ENCODE results near the gene KCNJ9. TPM values are rescaled to one million over a fixed set of nuclear protein-coding genes. Genes with fewer than 3 reads are reported as not detected.

Gene KCNJ9
- total RNA-seq, 1 experiment from 2014 or later = 0.05 TPM

- POLR2A ChIA-PET = no interaction called here
- RAD21 ChIA-PET (ENCODE audit: low non-redundant PET in 1 of 2, low total read pairs in 2 of 2, uncharacterized antibody in 2 of 2, unreplicated experiment in 2 of 2) = no interaction called here
- ATAC-seq = no peak
Observed at GRCh38 chr1:160131803-160132565, 50.6 kb downstream of the KCNJ9 start.

GRCh38 chr1:160133990-160134770, 52.8 kb downstream of the KCNJ9 start:
- Histone ChIP-seq H3K4me3 (replicated peaks in 1 of 2; ENCODE audit: low read depth in 1 of 2, low read length in 2 of 2) (no peak overlapping the region), H3K9me3 (ENCODE audit: control insufficient read depth in 1 of 2, insufficient read depth in 1 of 2, low read depth in 1 of 2, low read length in 2 of 2) (no peaks in the 10 kb centered on the region), H3K36me3 (ENCODE audit: control insufficient read depth in 1 of 2, insufficient read depth in 2 of 2, low read length in 2 of 2) (no peaks in the 10 kb centered on the region), H3K79me2 (ENCODE audit: insufficient read depth, low read length) (no peaks in the 10 kb centered on the region), H4K20me1 (ENCODE audit: insufficient read depth) (no peaks in the 10 kb centered on the region), H3K4me2 (ENCODE audit: low read length) (no peak overlapping the region), H3K9ac (ENCODE audit: low read length) (no peak overlapping the region), H3K27ac (ENCODE audit: low read depth, low read length) (no peak overlapping the region), H3K27me3 (ENCODE audit: insufficient read depth, low read length) (no peaks in the 10 kb centered on the region), H3K9me2 (ENCODE audit: insufficient read depth) (no peaks in the 10 kb centered on the region), H2AFZ (ENCODE audit: low read depth, low read length, poor library complexity, severe bottlenecking) (no peak overlapping the region), H3K4me1 (ENCODE audit: control insufficient read depth in 1 of 2, insufficient read depth in 2 of 2, low read length in 2 of 2) (no peaks in the 10 kb centered on the region)
- RAD21 ChIA-PET (ENCODE audit: low non-redundant PET in 1 of 2, low total read pairs in 2 of 2, uncharacterized antibody in 2 of 2, unreplicated experiment in 2 of 2) = no interaction called here
- no TSS peak for BruUV-seq (replicated peaks)
- POLR2A ChIA-PET = no interaction called here
- no peak for DNase-seq (ENCODE audit: low read depth, low spot score)
- CTCF ChIA-PET = no interaction called here
- TF ChIP-seq CBX3 (IDR thresholded peaks at IDR 0.05; ENCODE audit: low read depth) (no peak), SRF (IDR thresholded peaks at IDR 0.05; ENCODE audit: low read depth) (no peak)
- intact Hi-C loops (cut with micrococcal nuclease) = no loop called here
- no peak for ATAC-seq

More at GRCh38 chr1:160131803-160132565, 50.6 kb downstream of the KCNJ9 start:
- DNase-seq (ENCODE audit: low read depth, low spot score) = no peak
- Histone ChIP-seq H2AFZ (ENCODE audit: low read depth, low read length, poor library complexity, severe bottlenecking) (no peak overlapping the region), H3K4me2 (ENCODE audit: low read length) (no peak overlapping the region), H3K36me3 (ENCODE audit: control insufficient read depth in 1 of 2, insufficient read depth in 2 of 2, low read length in 2 of 2) (no peaks in the 10 kb centered on the region), H3K9me3 (ENCODE audit: control insufficient read depth in 1 of 2, insufficient read depth in 1 of 2, low read depth in 1 of 2, low read length in 2 of 2) (no peaks in the 10 kb centered on the region), H3K27me3 (ENCODE audit: insufficient read depth, low read length) (no peaks in the 10 kb centered on the region), H3K9ac (ENCODE audit: low read length) (no peak overlapping the region), H3K79me2 (ENCODE audit: insufficient read depth, low read length) (no peaks in the 10 kb centered on the region), H3K27ac (ENCODE audit: low read depth, low read length) (no peak overlapping the region), H3K4me1 (ENCODE audit: control insufficient read depth in 1 of 2, insufficient read depth in 2 of 2, low read length in 2 of 2) (peaks cover 0 to 6% of the 10 kb centered on the region in 2 experiments; a peak in 2 of 4 replicates), H4K20me1 (ENCODE audit: insufficient read depth) (no peaks in the 10 kb centered on the region), H3K4me3 (replicated peaks in 1 of 2; ENCODE audit: low read depth in 1 of 2, low read length in 2 of 2) (no peak overlapping the region), H3K9me2 (ENCODE audit: insufficient read depth) (no peaks in the 10 kb centered on the region)
- BruUV-seq (replicated peaks) = no TSS peak
- intact Hi-C loops (cut with micrococcal nuclease) = no loop called here
- TF ChIP-seq RAD21 (IDR thresholded peaks at IDR 0.05; ENCODE audit: low read depth) (no peak), TCF7L2 (IDR thresholded peaks at IDR 0.05; ENCODE audit: borderline replicate concordance, extremely low read depth, insufficient read depth, insufficient read length) (no peak), ZFX (IDR thresholded peaks at IDR 0.05) (no peak), EZH2 (IDR thresholded peaks at IDR 0.05) (no peak), SIN3A (IDR thresholded peaks at IDR 0.05; ENCODE audit: low read depth) (no peak), FOSL1 (IDR thresholded peaks at IDR 0.05; ENCODE audit: low read depth) (no peak), POLR2AphosphoS5 (IDR thresholded peaks at IDR 0.05; ENCODE audit: low read depth, low read length) (no peak), SP1 (IDR thresholded peaks at IDR 0.05; ENCODE audit: low read depth) (no peak), YY1 (IDR thresholded peaks at IDR 0.05; ENCODE audit: extremely low read depth, insufficient replicate concordance, low read depth, low read length) (no peak)
- CTCF ChIA-PET = no interaction called here
